ENCODE results near the gene ZNF726.
A peak's percentile ranks its signal among the peaks of the same experiment; 100 is the strongest.
"Not testable (repeated sequence)": the region's sequence is repeated elsewhere in the genome, so short reads cannot be mapped to it uniquely, and the experiment has no call there.

Gene ZNF726

GRCh38 chr19:23925285-23925684, 10.6 kb downstream of the ZNF726 start:
- Histone ChIP-seq H2BK12ac (ENCODE audit: low read length in 2 of 2) (no peak overlapping the region), H3K18ac (ENCODE audit: low read depth in 1 of 2, low read length in 2 of 2) (no peak overlapping the region), H2AFZ (ENCODE audit: low read depth, low read length) (no peak overlapping the region), H3K79me1 (replicated peaks; ENCODE audit: low read length, poor library complexity, severe bottlenecking) (no peaks in the 10 kb centered on the region), H3K4ac (ENCODE audit: low read depth in 1 of 2, low read length in 2 of 2) (no peak overlapping the region), H2BK15ac (ENCODE audit: low read depth, poor library complexity, severe bottlenecking) (no peak overlapping the region), H3K36me3 (ENCODE audit: control insufficient read depth in 1 of 2, insufficient read depth in 2 of 2, low read depth in 1 of 2, low read length in 2 of 2) (peaks cover 0 to 15% of the 10 kb centered on the region in 2 experiments), H3K9me3 (ENCODE audit: control insufficient read depth, low read length) (peaks cover 48% of the 10 kb centered on the region), H2BK120ac (ENCODE audit: low read depth, low read length) (no peak overlapping the region), H3K9ac (ENCODE audit: low read length) (no peak overlapping the region), H2BK5ac (ENCODE audit: low read depth, low read length, poor library complexity, severe bottlenecking) (no peak overlapping the region), H3K23ac (ENCODE audit: low read length in 2 of 2) (no peak overlapping the region), H3K27ac (ENCODE audit: low read length, poor library complexity, severe bottlenecking) (no peak overlapping the region), H3K14ac (ENCODE audit: low read length in 2 of 2) (no peak overlapping the region), H4K8ac (ENCODE audit: low read length) (no peak overlapping the region), H2AK5ac (ENCODE audit: low read length, severe bottlenecking) (no peak overlapping the region), H3K4me3 (ENCODE audit: insufficient read depth in 1 of 2, low read depth in 1 of 2, low read length in 2 of 2) (no peak overlapping the region), H3K27me3 (ENCODE audit: control insufficient read depth in 1 of 2, insufficient read depth in 1 of 2, low read length in 2 of 2) (no peaks in the 10 kb centered on the region), H3K4me1 (ENCODE audit: control insufficient read depth, insufficient read depth, low read depth, low read length) (no peaks in the 10 kb centered on the region), H4K91ac (ENCODE audit: low read length) (no peak overlapping the region), H3K4me2 (ENCODE audit: low read length, poor library complexity, severe bottlenecking) (no peak overlapping the region)
- no peak for DNase-seq
- WGBS, result 80% methylated on average over 3 of the region's 5 CpGs

- Histone ChIP-seq H3K9me3 (ENCODE audit: control insufficient read depth, low read length) (peaks cover 77% of the 10 kb centered on the region), H2BK120ac (ENCODE audit: low read depth, low read length) (no peak overlapping the region), H3K27me3 (ENCODE audit: control insufficient read depth in 1 of 2, insufficient read depth in 1 of 2, low read length in 2 of 2) (no peaks in the 10 kb centered on the region), H3K14ac (ENCODE audit: low read length in 2 of 2) (no peak overlapping the region), H2BK5ac (ENCODE audit: low read depth, low read length, poor library complexity, severe bottlenecking) (no peak overlapping the region), H3K36me3 (ENCODE audit: control insufficient read depth in 1 of 2, insufficient read depth in 2 of 2, low read depth in 1 of 2, low read length in 2 of 2) (no peaks in the 10 kb centered on the region), H2AFZ (ENCODE audit: low read depth, low read length) (no peak overlapping the region), H3K18ac (ENCODE audit: low read depth in 1 of 2, low read length in 2 of 2) (no peak overlapping the region), H3K23ac (ENCODE audit: low read length in 2 of 2) (no peak overlapping the region), H3K27ac (ENCODE audit: low read length, poor library complexity, severe bottlenecking) (no peak overlapping the region), H2BK15ac (ENCODE audit: low read depth, poor library complexity, severe bottlenecking) (no peak overlapping the region), H3K79me1 (replicated peaks; ENCODE audit: low read length, poor library complexity, severe bottlenecking) (no peaks in the 10 kb centered on the region), H3K4me3 (ENCODE audit: insufficient read depth in 1 of 2, low read depth in 1 of 2, low read length in 2 of 2) (peak overlapping the region in 1 of 2 experiments; percentile 16), H3K4ac (ENCODE audit: low read depth in 1 of 2, low read length in 2 of 2) (no peak overlapping the region), H3K4me2 (ENCODE audit: low read length, poor library complexity, severe bottlenecking) (no peak overlapping the region), H3K4me1 (ENCODE audit: control insufficient read depth, insufficient read depth, low read depth, low read length) (no peaks in the 10 kb centered on the region), H2AK5ac (ENCODE audit: low read length, severe bottlenecking) (no peak overlapping the region), H4K91ac (ENCODE audit: low read length) (no peak overlapping the region), H4K8ac (ENCODE audit: low read length) (no peak overlapping the region), H3K9ac (ENCODE audit: low read length) (no peak overlapping the region), H2BK12ac (ENCODE audit: low read length in 2 of 2) (no peak overlapping the region)
- WGBS, result 71% methylated on average over 1 of the region's 1 CpG
- no peak for DNase-seq
Measured at GRCh38 chr19:23932878-23933277, 18.2 kb downstream of the ZNF726 start.

GRCh38 chr19:23937031-23937430, 22.3 kb downstream of the ZNF726 start:
- not testable (repeated sequence) for H4K8ac ChIP-seq (ENCODE audit: low read length); H3K18ac ChIP-seq (ENCODE audit: low read depth in 1 of 2, low read length in 2 of 2); H3K79me1 ChIP-seq (replicated peaks; ENCODE audit: low read length, poor library complexity, severe bottlenecking); H2AFZ ChIP-seq (ENCODE audit: low read depth, low read length); H4K91ac ChIP-seq (ENCODE audit: low read length); H2BK5ac ChIP-seq (ENCODE audit: low read depth, low read length, poor library complexity, severe bottlenecking); H2BK15ac ChIP-seq (ENCODE audit: low read depth, poor library complexity, severe bottlenecking); H3K27me3 ChIP-seq (ENCODE audit: control insufficient read depth in 1 of 2, insufficient read depth in 1 of 2, low read length in 2 of 2); H2AK5ac ChIP-seq (ENCODE audit: low read length, severe bottlenecking); H3K4me2 ChIP-seq (ENCODE audit: low read length, poor library complexity, severe bottlenecking); H3K9ac ChIP-seq (ENCODE audit: low read length); H2BK120ac ChIP-seq (ENCODE audit: low read depth, low read length); H3K4me1 ChIP-seq (ENCODE audit: control insufficient read depth, insufficient read depth, low read depth, low read length); DNase-seq; H3K4me3 ChIP-seq (ENCODE audit: insufficient read depth in 1 of 2, low read depth in 1 of 2, low read length in 2 of 2); H3K23ac ChIP-seq (ENCODE audit: low read length in 2 of 2); H2BK12ac ChIP-seq (ENCODE audit: low read length in 2 of 2); H3K36me3 ChIP-seq (ENCODE audit: control insufficient read depth in 1 of 2, insufficient read depth in 2 of 2, low read depth in 1 of 2, low read length in 2 of 2); H3K14ac ChIP-seq (ENCODE audit: low read length in 2 of 2); H3K4ac ChIP-seq (ENCODE audit: low read depth in 1 of 2, low read length in 2 of 2); H3K27ac ChIP-seq (ENCODE audit: low read length, poor library complexity, severe bottlenecking)
- peaks cover 69% of the 10 kb centered on the region for H3K9me3 ChIP-seq (ENCODE audit: control insufficient read depth, low read length)
- WGBS, result 95% methylated on average over 6 of the region's 29 CpGs

- Histone ChIP-seq H3K4me3 (ENCODE audit: insufficient read depth in 1 of 2, low read depth in 1 of 2, low read length in 2 of 2) (no peak overlapping the region), H3K18ac (ENCODE audit: low read depth in 1 of 2, low read length in 2 of 2) (no peak overlapping the region), H3K4ac (ENCODE audit: low read depth in 1 of 2, low read length in 2 of 2) (no peak overlapping the region), H2BK12ac (ENCODE audit: low read length in 2 of 2) (no peak overlapping the region), H3K36me3 (ENCODE audit: control insufficient read depth in 1 of 2, insufficient read depth in 2 of 2, low read depth in 1 of 2, low read length in 2 of 2) (no peaks in the 10 kb centered on the region), H4K91ac (ENCODE audit: low read length) (no peak overlapping the region), H2BK5ac (ENCODE audit: low read depth, low read length, poor library complexity, severe bottlenecking) (no peak overlapping the region), H3K79me1 (replicated peaks; ENCODE audit: low read length, poor library complexity, severe bottlenecking) (no peaks in the 10 kb centered on the region), H2AK5ac (ENCODE audit: low read length, severe bottlenecking) (no peak overlapping the region), H3K14ac (ENCODE audit: low read length in 2 of 2) (no peak overlapping the region), H3K27me3 (ENCODE audit: control insufficient read depth in 1 of 2, insufficient read depth in 1 of 2, low read length in 2 of 2) (no peaks in the 10 kb centered on the region), H4K8ac (ENCODE audit: low read length) (no peak overlapping the region), H3K23ac (ENCODE audit: low read length in 2 of 2) (no peak overlapping the region), H3K4me1 (ENCODE audit: control insufficient read depth, insufficient read depth, low read depth, low read length) (no peaks in the 10 kb centered on the region), H2AFZ (ENCODE audit: low read depth, low read length) (no peak overlapping the region), H3K9ac (ENCODE audit: low read length) (no peak overlapping the region), H3K27ac (ENCODE audit: low read length, poor library complexity, severe bottlenecking) (no peak overlapping the region), H3K4me2 (ENCODE audit: low read length, poor library complexity, severe bottlenecking) (no peak overlapping the region), H2BK120ac (ENCODE audit: low read depth, low read length) (no peak overlapping the region), H2BK15ac (ENCODE audit: low read depth, poor library complexity, severe bottlenecking) (no peak overlapping the region), H3K9me3 (ENCODE audit: control insufficient read depth, low read length) (peaks cover 55% of the 10 kb centered on the region)
- 90% methylated on average over 1 of the region's 1 CpG for WGBS
- DNase-seq, result no peak
Measured at GRCh38 chr19:23943411-23943810, 28.7 kb downstream of the ZNF726 start.

All from mesenchymal stem cell (in vitro differentiated cells and primary cell).